Peyer's patch (tissue), 4 donors: Measurements from ENCODE around the gene SEC24D. TPM values are rescaled to one million over a fixed set of nuclear protein-coding genes. Genes with fewer than 3 reads are reported as not detected.

Experiments used
- DNase-seq, 3 donors: peaks; one replicate each; pipeline ENCODE4 v3.0.0-alpha.2; 2017 to 2019
- H3K27ac ChIP-seq, 4 donors: fragments of 200-600 bp; sonication (generic); one replicate each; pipeline ENCODE4 v1.5.1; 2016 to 2019
- H3K27me3 ChIP-seq, 2 donors: fragments of 200-600 bp; sonication (generic); one replicate each; pipeline ENCODE4 v1.5.1; 2019
- H3K36me3 ChIP-seq, 3 donors: fragments of 200-600 bp; sonication (generic); one replicate each; pipeline ENCODE4 v1.5.1; 2016 to 2019
- H3K4me1 ChIP-seq, 4 donors: fragments of 200-600 bp; sonication (generic); one replicate each; pipeline ENCODE4 v1.5.1; 2016 to 2019
- H3K4me3 ChIP-seq, 4 donors: fragments of 200-600 bp; sonication (generic); 1 replicate in 3 of 4; 2 replicates in 1 of 4; pipeline ENCODE4 v1.5.1; 2016 to 2019; ENCODE audit warnings: mild to moderate bottlenecking in 1 of 4
- H3K9me3 ChIP-seq, 4 donors: fragments of 200-600 bp; sonication (generic); one replicate each; pipeline ENCODE4 v1.5.1; 2016 to 2019; ENCODE audit warnings: mild to moderate bottlenecking in 1 of 4
- POLR2A ChIP-seq, 2 donors: fragments of 450-650 bp; IDR thresholded peaks; one replicate each; pipeline ENCODE4 v1.5.1; 2017; ENCODE audit warnings: antibody characterized with exemption in 2 of 2, mild to moderate bottlenecking in 2 of 2, moderate library complexity in 2 of 2
- total RNA-seq, 4 donors: library from RNA; depleted of rRNA; stranded (reverse); fragments of >200 nt; gene quantifications; one replicate each; pipeline ENCODE4 v1.1.0, GENCODE V29; 2016
- TF ChIP-seq, protein P1 (sequence below), 6 experiments: fragments of 450-650 bp in 4 of 6; fragments of 200-600 bp in 2 of 6; sonication (generic) in 1 of 6; IDR thresholded peaks; one replicate each; pipeline ENCODE4 v1.5.1; 2017 to 2019; ENCODE audit warnings: antibody characterized with exemption in 6 of 6, mild to moderate bottlenecking in 3 of 6, moderate library complexity in 1 of 6

The SEC24D gene
- total RNA-seq, 4 donors from 2014 or later, result 52.8 to 117 (median 76.0) TPM

DNA sequence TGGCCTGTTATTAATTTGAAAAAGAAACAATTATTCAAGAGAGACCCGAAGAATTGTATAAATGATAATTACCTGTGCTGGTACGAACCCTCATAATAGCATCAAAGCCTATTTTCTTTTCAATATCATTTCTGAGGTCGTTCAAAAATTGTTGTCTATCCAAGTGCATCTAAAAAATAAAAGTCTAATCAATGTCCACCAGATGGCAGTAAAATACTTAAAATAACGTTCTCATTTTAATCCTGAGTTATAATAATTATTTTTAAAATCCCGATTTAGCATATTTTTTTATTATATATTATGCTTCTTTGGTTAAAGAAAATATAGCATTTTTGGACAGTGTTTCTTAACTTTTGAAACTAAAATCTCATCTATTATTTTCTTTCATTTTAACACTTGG lies 95.1 kb downstream of the SEC24D start:
- H3K27me3 ChIP-seq, result no peaks in the 10 kb centered on the region
- H3K4me1 ChIP-seq, result no peaks in the 10 kb centered on the region
- no peak overlapping the region for H3K4me3 ChIP-seq
- DNase-seq, result no peak
- H3K27ac ChIP-seq, result peak overlapping the region in 1 of 4 donors; percentile 65
- no peaks in the 10 kb centered on the region for H3K9me3 ChIP-seq
- TF ChIP-seq, protein P1, sequence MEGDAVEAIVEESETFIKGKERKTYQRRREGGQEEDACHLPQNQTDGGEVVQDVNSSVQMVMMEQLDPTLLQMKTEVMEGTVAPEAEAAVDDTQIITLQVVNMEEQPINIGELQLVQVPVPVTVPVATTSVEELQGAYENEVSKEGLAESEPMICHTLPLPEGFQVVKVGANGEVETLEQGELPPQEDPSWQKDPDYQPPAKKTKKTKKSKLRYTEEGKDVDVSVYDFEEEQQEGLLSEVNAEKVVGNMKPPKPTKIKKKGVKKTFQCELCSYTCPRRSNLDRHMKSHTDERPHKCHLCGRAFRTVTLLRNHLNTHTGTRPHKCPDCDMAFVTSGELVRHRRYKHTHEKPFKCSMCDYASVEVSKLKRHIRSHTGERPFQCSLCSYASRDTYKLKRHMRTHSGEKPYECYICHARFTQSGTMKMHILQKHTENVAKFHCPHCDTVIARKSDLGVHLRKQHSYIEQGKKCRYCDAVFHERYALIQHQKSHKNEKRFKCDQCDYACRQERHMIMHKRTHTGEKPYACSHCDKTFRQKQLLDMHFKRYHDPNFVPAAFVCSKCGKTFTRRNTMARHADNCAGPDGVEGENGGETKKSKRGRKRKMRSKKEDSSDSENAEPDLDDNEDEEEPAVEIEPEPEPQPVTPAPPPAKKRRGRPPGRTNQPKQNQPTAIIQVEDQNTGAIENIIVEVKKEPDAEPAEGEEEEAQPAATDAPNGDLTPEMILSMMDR (IDR thresholded peaks at IDR 0.05), result peak in 5 of 6 experiments; percentile 28 to 49 (median 39)
- TF ChIP-seq POLR2A (IDR thresholded peaks at IDR 0.05), result no peak
- peaks cover 0 to 58% (median 0%) of the 10 kb centered on the region in 3 donors for H3K36me3 ChIP-seq

DNA sequence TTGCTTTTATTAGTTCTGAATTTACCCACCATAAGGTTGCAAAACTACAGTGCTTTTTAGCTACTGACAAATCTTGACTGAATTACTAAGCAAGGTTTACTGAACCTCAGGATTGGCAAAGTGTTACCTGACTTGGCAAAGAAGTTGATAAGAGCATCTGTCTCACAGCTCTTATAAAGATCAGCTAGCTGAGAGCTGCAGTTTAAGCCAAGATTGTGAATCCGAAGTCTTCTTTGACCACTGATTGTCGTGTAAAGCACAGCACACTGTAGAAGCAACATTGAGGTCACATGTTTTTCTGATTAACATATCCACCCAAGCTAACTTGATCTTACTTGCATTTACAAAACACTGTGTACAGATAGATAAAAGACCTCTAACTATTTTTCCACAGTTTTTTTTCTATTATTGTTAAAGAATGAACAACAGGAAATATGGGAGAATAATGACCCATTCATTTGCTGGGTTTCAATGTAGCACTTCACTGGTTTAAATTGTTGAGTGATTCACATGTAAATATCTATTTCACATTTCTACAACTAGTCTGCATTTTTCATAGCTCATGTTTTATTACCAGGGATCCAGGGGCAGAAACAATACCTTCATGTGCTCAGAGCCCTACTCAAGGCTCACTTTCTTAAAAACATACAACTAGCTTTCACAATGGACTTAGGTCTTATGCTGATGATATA lies 96.8 kb downstream of the SEC24D start:
- Histone ChIP-seq H3K4me3 (no peak overlapping the region), H3K4me1 (no peaks in the 10 kb centered on the region), H3K27me3 (no peaks in the 10 kb centered on the region), H3K9me3 (no peaks in the 10 kb centered on the region), H3K27ac (peak overlapping the region in 1 of 4 donors; percentile 23), H3K36me3 (peaks cover 0 to 61% (median 0%) of the 10 kb centered on the region in 3 donors)
- no peak for TF ChIP-seq POLR2A (IDR thresholded peaks at IDR 0.05)
- TF ChIP-seq, protein P1 (IDR thresholded peaks at IDR 0.05), result no peak
- DNase-seq, result no peak

DNA sequence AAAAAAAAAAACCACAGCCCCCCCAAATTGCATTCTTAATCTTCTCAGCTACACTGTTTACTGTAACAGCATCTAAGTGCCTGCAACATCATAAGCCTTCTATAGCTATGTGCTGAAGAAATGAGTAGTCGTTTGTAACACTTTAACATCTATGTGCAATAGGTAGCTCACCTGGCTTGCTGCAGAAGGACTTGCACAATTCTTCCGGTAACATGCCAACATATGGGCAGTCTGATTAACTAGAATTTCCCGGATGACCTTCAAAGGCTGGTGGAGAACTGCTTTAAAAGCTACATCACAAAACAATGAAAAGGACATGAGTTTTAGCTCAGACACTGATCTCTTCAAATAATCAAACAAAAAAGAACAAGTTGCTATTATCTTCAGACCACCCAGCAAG lies 97.8 kb downstream of the SEC24D start:
- TF ChIP-seq, protein P1 (IDR thresholded peaks at IDR 0.05), result no peak
- TF ChIP-seq POLR2A (IDR thresholded peaks at IDR 0.05), result no peak
- no peak overlapping the region for H3K27ac ChIP-seq
- peaks cover 0 to 57% (median 0%) of the 10 kb centered on the region in 3 donors for H3K36me3 ChIP-seq
- DNase-seq, result no peak
- H3K4me1 ChIP-seq, result no peaks in the 10 kb centered on the region
- H3K9me3 ChIP-seq, result no peaks in the 10 kb centered on the region
- H3K27me3 ChIP-seq, result no peaks in the 10 kb centered on the region
- H3K4me3 ChIP-seq, result no peak overlapping the region

DNA sequence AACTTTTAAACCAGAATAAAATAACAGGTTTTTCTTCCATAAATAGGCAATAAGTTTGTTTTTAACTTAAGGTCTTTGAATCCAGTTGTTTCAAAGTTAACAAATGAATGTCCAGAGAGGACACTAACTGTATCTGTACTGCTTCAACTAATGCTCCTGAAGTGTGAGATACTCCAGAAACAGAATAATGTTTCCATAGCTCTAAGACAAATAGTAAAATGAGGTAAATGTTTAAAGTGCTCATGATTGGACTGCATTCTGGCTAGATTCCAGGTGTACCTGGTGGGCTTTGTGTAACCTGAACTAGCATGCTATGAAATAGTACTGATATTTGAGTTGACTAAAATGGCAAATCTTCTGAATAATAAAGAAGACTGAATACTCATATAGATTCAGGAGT lies 99.0 kb downstream of the SEC24D start:
- TF ChIP-seq, protein P1 (IDR thresholded peaks at IDR 0.05), result no peak
- no peak for TF ChIP-seq POLR2A (IDR thresholded peaks at IDR 0.05)
- Histone ChIP-seq H3K27ac (no peak overlapping the region), H3K9me3 (no peaks in the 10 kb centered on the region), H3K4me3 (no peak overlapping the region), H3K36me3 (peaks cover 0 to 65% (median 0%) of the 10 kb centered on the region in 3 donors), H3K4me1 (no peaks in the 10 kb centered on the region), H3K27me3 (no peaks in the 10 kb centered on the region)
- no peak for DNase-seq

DNA sequence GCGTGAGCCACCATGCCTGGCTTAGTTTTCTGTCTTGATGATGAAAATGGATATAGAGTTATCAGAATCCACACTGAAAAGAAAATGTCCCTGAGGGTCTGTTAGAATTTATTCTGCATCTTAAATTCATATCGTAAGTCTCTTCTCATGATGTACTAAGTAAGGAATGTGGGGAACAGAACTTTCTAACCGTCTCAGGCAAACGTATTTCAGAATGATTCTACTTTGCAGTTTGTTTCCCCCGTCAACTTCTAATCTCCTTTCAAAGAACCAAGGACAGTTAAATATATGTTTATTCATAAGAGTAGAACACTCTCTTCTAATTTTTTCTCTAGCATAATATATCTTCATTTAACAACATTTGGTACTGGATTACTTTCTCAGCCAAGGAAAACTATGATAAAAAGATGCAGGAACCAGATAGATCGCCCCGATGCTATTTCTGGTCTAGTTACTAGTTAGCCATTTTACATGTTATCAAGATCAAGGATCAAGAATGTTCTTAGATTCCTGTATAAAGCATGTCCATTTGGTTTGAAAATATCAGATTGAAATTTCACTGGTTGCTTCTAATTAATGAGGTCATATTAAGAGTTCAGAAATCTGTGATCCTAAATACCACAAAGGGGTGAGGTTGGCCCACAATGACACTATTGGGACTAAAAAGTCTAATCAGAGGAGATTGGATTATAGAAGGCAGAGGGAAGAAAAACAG lies 101.3 kb downstream of the SEC24D start:
- H3K36me3 ChIP-seq, result peaks cover 0 to 78% (median 0%) of the 10 kb centered on the region in 3 donors
- TF ChIP-seq, protein P1 (IDR thresholded peaks at IDR 0.05), result no peak
- no peak for TF ChIP-seq POLR2A (IDR thresholded peaks at IDR 0.05)
- no peaks in the 10 kb centered on the region for H3K9me3 ChIP-seq
- no peaks in the 10 kb centered on the region for H3K27me3 ChIP-seq
- H3K4me3 ChIP-seq, result no peak overlapping the region
- no peak overlapping the region for H3K27ac ChIP-seq
- no peak for DNase-seq
- H3K4me1 ChIP-seq, result no peaks in the 10 kb centered on the region
